Activated gamma-delta T cell treated with anti-CD3 and anti-CD28 coated beads, Interleukin-2, amount 50 U/mL, for 16 hours (primary cell): Measurements from ENCODE around the gene C4A.
"Not testable (repeated sequence)": the region's sequence is repeated elsewhere in the genome, so short reads cannot be mapped to it uniquely, and the experiment has no call there.

Source experiments
- DNase-seq: peaks from one replicate; pipeline ENCODE4 v3.0.0-alpha.2; 2020; ENCODE audit warnings: low read depth

Gene C4A

DNA sequence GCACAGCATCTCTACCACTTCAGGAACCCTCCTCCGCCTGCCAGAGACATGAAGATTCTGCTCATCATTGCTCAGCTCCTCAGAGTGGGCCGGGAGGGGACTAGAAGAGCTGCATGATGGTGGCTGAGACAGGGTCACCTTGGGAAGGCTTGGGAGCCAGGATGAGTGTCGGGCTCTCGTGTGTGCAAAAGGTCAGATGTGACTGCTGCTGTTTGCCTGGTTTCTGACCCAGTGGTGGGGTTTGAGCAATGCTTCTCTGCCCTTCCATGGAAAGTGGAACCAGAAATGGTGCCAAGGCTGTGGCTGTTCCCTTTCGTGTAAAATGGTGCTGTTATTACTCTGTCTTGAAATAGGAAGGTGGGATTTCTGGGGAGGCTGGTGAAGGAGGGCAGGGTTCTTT lies 859 bp upstream of the C4A start:
- not testable (repeated sequence) for DNase-seq

DNA sequence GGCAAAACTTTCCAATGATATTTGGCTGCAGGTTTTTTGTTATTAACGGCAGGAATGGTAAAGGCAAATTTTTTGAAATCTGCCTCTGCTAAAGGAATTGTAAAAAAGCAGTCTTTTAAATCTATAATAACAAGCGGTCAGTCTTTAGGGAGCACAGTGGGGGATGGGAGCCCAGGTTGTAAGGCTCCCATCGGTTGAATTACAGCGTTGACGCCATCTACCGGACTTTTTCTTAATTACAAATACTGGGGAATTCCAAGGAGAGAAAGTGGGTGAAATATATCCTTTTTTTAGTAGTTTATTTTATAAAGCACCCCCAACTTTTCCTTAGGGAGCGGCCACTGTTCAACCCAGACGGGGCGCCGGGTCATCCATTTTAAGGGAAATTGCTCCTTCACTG lies 7.5 kb downstream of the C4A start:
- DNase-seq: not testable (repeated sequence)

DNA sequence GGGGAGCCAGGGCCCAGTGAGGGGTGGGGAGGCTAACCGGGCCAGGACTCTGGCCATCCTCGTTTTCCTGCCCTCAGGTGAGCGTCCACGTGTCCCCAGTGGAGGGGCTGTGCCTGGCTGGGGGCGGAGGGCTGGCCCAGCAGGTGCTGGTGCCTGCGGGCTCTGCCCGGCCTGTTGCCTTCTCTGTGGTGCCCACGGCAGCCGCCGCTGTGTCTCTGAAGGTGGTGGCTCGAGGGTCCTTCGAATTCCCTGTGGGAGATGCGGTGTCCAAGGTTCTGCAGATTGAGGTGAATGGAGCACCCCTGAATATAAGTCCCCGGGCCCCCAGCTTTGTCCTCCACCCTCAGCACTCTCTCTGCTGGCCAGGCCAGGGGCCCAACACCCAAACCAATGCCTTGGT lies 12.6 kb downstream of the C4A start:
- DNase-seq: not testable (repeated sequence)

DNA sequence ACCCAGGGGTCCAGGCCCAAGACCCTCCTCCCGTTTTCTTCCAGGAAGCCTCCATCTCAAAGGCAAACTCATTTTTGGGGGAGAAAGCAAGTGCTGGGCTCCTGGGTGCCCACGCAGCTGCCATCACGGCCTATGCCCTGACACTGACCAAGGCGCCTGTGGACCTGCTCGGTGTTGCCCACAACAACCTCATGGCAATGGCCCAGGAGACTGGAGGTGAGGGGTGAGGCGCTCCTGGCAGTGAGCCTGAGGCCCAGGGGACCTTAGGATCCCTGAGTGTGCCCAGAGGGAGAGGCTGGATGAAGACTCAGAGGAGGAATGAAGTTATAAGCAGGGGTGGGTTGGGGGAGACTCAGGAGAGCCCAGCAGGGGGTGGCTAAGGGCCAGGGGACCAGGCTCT lies 14.5 kb downstream of the C4A start:
- DNase-seq: not testable (repeated sequence)

DNA sequence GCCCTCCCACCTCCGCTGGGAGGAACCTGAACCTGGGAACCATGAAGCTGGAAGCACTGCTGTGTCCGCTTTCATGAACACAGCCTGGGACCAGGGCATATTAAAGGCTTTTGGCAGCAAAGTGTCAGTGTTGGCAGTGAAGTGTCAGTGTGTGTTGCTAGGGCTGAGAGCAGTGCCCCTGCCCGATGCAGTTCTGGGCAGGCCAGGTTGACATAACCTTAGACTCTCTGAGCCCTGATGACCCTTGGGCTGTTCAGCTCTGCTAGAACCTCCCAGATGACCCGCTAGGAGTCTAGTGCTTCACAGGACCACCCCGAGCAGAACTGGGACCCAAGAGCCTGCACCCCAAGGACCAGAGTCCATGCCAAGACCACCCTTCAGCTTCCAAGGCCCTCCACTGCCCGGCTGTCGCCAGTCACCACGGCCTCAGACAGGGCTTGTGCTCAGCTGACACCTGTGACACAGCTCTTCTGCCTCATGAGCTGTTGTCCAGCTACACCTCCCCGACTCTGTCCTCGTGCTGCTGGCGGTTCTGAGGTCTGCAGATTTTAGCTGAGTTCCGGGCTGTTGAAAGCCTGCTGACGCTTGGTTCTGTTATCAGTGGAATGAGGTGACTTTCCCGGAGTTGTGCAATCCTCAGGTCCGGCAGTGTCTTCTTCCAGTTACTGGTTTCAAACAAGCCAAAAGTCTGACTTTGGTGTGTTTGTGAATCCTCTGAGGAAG lies 20.9 kb downstream of the C4A start:
- DNase-seq: not testable (repeated sequence)

DNA sequence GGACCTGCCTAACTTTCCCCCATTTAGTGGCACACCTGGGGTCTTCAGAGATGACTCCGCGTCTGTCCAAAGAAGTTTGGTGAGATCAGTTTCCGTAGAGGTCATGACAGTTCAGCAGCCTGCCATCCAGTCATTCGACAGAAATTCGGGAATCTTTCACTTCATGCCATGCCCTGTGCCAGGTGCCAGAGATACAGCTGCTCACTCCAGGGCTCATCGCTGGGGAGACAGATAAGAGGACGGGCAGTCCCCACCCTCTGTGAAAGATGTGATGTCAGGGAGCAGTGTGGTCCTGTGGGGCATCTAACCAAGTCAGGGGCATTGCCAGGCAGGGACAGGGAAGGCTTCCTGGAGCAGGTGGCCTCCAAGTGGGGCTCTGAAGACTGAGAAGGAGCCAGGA lies 21.4 kb downstream of the C4A start:
- DNase-seq: not testable (repeated sequence)

DNA sequence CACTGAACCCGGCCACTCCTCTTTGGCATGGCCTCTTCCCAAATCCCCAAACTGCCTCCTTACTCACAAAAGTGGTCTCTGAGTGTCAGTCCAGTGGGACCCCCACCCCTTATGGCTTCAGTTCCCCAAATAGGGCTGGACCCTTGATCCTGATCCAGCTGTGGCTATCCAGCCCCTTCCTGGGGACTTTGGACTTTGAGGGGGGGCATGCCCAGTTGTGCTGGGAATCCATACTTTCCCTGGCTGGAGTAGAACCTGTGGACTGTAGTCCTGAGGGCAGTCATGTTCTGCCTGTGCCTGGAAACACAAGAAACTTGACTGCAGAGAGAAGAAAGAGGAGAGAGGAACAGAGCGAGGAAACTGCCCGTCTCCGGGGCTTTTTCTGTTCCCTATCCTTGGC lies 22.5 kb downstream of the C4A start:
- DNase-seq: not testable (repeated sequence)

DNA sequence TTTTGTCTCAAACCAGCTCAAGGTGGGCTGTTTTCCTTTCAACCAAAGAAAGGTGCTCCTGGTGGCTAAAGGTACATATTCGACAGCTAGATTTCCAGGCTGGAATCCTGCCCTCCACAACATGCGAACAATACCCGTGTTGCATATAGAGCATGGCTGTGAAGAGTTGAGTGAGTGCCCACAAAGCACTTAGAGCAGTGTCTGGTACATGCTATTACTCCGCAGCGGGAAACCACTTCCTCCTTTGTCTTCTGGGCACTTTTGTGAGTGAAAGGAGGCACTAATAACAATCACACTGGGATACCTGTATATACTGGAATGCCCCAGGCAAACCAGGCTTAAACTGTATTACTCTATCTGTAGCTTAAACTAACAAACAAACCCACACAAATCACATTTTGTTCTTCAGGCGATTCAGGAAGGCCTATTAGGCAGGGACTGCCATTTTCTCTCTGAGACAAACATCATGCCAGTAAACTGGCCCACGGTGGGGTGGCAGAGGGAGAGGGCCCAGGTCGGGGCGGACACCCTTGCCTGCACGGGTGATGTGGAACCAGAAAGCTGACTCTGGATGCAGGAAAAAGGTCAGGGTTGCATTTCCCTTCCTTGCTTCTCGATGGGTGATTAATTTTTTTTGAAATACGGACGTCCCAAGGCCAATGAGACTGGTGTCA lies 23.1 kb downstream of the C4A start:
- not testable (repeated sequence) for DNase-seq

DNA sequence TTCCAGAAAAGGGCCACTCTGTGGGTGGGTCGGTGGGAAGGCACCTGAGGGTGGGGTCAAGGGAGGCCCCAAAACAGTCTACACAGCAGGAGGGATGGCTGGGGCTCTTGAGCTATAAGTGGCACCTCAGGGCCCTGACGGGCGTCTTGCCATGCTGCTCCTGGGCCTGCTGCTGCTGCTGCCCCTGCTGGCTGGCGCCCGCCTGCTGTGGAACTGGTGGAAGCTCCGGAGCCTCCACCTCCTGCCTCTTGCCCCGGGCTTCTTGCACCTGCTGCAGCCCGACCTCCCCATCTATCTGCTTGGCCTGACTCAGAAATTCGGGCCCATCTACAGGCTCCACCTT lies 23.7 kb downstream of the C4A start:
- DNase-seq: not testable (repeated sequence)

DNA sequence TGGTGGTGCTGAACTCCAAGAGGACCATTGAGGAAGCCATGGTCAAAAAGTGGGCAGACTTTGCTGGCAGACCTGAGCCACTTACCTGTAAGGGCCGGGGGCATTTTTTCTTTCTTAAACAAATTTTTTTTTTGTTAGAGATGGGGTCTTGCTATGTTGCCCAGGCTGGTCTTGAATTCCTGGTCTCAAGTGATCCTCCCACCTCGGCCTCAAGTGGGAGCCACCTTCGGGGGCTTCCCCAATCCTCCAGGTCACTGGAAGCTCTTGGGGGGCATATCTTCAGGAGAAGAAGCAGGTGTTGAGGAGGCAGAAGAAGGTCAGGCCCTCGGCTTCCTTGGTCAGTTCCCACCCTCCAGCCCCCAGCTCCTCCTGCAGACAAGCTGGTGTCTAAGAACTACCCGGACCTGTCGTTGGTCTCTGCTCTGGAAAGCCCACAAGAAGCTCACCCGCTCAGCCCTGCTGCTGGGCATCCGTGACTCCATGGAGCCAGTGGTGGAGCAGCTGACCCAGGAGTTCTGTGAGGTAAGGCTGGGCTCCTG lies 24.2 kb downstream of the C4A start:
- not testable (repeated sequence) for DNase-seq

DNA sequence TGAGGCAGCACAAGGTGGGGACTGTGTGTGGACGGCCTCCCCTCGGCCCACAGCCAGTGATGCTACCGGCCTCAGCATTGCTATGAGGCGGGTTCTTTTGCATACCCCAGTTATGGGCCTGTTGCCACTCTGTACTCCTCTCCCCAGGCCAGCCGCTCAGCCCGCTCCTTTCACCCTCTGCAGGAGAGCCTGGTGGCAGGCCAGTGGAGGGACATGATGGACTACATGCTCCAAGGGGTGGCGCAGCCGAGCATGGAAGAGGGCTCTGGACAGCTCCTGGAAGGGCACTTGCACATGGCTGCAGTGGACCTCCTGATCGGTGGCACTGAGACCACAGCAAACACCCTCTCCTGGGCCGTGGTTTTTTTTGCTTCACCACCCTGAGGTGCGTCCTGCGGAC lies 25.2 kb downstream of the C4A start:
- not testable (repeated sequence) for DNase-seq

DNA sequence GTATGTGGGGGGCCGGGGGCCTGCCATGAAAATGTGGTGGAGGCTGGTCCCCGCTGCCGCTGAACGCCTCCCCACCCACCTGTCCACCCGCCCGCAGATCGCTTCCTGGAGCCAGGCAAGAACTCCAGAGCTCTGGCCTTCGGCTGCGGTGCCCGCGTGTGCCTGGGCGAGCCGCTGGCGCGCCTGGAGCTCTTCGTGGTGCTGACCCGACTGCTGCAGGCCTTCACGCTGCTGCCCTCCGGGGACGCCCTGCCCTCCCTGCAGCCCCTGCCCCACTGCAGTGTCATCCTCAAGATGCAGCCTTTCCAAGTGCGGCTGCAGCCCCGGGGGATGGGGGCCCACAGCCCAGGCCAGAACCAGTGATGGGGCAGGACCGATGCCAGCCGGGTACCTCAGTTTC lies 26.2 kb downstream of the C4A start:
- DNase-seq: not testable (repeated sequence)

DNA sequence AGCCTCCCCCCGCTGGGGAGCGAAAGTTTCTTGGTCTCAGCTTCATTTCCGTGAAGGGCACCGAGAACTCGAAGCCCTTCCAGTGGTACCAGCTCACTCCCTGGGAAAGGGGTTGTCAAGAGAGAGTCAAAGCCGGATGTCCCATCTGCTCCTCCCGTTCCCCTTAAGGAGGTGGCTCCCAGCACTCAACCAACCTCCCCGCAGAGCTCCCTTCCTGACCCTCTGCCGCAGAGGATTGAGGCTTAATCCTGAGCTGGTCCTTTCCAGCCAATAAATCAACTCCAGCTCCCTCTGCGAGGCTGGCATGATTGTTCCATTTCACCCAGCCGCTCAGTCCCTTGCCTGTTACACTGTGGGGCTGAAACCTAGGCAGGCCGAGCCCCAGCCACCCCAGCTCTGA lies 26.8 kb downstream of the C4A start:
- DNase-seq: not testable (repeated sequence)

DNA sequence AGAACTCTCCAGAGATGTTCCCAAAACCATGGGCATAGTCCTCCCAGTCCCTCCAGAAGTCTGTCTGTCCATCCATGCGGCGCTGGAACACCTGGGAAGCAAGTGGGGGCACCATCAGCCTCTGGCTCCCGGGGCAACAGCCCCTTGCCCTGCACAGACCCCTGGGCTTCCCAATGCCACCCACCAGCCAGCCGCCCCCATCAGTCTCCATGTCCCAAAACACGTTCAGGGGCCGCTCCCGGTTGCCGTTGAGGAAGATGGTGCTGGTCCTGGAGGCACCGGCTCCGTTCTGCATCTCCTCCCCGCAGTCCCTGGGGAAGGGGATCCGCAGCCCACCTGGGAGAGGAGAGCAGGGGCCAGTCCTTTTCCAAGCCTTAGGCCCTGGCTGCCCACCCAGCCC lies 27.7 kb downstream of the C4A start:
- DNase-seq: not testable (repeated sequence)

DNA sequence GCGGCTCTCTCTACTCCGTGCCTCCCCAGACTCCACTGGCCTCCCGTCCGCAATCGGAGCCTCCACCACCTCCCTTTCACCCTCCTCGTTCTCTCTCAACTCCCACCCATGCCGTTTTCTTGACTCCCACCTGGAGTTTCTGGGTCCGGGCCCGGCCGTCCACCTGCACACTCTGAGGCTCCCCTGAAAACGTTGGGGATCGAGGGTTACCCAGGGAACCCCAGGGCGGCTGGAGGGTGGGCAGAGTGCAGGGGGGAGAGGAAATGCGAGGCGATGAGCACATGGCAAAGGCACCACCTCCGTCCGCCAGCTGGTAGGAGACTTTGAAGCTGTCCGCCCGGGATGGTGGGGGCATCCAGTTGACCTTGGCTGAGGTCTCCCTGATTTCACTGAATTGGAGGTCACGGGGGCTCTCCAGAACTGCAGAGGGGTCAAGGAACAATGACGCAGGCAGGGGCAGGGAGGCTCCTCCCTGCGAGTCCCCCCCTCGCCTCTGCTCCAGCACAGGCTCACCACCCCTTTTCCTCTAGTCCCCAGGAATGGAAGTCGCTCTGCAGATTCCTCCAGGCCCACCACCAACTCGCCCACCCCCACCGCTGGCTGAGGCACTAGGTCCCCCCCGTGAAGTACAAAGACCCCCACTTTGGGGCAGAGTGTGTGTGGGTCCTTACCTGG lies 29.1 kb downstream of the C4A start:
- DNase-seq: not testable (repeated sequence)

DNA sequence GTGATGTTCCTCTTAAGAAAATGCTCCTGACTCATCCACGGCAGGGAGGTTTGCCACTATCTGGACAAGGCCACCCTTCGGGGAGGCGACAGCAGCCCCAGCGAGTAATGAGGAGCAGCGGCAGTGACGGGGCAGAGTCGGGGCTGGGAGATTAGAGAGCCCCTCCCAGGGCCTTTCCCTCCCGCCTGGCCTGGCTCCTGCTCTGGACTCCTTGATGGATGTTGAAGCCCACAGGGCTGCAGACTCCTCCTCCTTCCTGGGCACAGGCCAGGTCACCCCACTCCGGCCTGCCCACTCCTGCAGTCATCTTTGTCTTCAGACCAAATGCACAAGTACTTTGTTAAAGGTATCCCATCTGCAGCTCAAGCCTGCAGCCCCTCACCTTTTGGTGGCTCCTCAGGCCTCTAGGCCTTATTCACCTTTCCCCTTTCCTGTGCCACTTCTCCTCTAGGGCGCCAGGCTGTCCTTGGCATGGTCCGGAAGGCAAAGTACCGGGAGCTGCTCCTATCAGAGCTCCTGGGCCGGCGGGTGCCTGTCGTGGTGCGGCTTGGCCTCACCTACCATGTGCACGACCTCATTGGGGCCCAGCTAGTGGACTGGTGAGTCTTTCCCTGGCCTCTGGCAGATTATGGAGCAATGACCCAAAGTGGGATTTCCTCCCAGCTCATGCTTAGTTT lies 31.2 kb downstream of the C4A start:
- DNase-seq: not testable (repeated sequence)

DNA sequence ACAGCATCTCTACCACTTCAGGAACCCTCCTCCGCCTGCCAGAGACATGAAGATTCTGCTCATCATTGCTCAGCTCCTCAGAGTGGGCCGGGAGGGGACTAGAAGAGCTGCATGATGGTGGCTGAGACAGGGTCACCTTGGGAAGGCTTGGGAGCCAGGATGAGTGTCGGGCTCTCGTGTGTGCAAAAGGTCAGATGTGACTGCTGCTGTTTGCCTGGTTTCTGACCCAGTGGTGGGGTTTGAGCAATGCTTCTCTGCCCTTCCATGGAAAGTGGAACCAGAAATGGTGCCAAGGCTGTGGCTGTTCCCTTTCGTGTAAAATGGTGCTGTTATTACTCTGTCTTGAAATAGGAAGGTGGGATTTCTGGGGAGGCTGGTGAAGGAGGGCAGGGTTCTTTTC lies 31.9 kb downstream of the C4A start:
- DNase-seq: not testable (repeated sequence)

DNA sequence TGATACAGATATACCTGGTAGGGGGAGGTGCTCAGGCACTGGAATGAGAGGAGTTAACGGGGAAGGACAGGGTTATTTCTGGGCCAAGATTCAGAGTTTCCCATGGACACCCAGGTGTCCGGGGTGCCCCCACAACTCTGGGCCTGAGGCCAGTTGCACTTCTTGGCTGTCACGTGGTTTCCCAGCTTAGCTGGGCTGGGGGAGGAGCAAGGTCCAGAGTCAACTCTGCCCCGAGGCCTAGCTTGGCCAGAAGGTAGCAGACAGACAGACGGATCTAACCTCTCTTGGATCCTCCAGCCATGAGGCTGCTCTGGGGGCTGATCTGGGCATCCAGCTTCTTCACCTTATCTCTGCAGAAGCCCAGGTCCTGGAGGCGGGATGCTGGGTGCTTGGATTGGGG lies 32.7 kb downstream of the C4A start, which contains the start of gene C4B:
C4B (plus strand) TSS at position 249 of the 400 bp plus-strand sequence; CDS start at position 300, 51 bp downstream.
- not testable (repeated sequence) for DNase-seq

DNA sequence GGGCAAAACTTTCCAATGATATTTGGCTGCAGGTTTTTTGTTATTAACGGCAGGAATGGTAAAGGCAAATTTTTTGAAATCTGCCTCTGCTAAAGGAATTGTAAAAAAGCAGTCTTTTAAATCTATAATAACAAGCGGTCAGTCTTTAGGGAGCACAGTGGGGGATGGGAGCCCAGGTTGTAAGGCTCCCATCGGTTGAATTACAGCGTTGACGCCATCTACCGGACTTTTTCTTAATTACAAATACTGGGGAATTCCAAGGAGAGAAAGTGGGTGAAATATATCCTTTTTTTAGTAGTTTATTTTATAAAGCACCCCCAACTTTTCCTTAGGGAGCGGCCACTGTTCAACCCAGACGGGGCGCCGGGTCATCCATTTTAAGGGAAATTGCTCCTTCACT lies 40.2 kb downstream of the C4A start:
- DNase-seq: not testable (repeated sequence)

DNA sequence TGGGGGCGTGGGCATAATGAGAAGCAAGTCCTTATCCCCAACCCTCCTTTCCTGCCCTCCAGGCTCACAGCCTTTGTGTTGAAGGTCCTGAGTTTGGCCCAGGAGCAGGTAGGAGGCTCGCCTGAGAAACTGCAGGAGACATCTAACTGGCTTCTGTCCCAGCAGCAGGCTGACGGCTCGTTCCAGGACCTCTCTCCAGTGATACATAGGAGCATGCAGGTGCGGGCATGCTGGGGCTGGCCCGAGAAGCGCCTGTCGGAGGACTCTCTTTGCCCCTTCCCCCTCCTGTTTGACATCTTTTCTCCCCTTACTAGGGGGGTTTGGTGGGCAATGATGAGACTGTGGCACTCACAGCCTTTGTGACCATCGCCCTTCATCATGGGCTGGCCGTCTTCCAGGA lies 46.8 kb downstream of the C4A start:
- DNase-seq: not testable (repeated sequence)

DNA sequence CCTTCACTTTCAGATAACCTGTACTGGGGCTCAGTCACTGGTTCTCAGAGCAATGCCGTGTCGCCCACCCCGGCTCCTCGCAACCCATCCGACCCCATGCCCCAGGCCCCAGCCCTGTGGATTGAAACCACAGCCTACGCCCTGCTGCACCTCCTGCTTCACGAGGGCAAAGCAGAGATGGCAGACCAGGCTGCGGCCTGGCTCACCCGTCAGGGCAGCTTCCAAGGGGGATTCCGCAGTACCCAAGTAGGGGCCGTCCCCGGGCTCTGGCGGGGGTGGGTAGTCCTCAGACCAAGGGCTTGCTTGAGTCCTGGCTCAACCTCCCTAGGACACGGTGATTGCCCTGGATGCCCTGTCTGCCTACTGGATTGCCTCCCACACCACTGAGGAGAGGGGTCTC lies 47.7 kb downstream of the C4A start:
- DNase-seq: not testable (repeated sequence)
